B cell (primary cell): ENCODE data around the gene GPR150. TPM values are rescaled to one million over a fixed set of nuclear protein-coding genes. Genes with fewer than 3 reads are reported as not detected.

ENCODE experiments used
- ATAC-seq: fragments of 200-7000 bp; cut with Tn5 transposase; one replicate; pipeline ENCODE4 v1.10.0; 2021; ENCODE audit warnings: low read depth, mild to moderate bottlenecking, moderate number of reproducible peaks, moderate library complexity
- CTCF ChIA-PET: fragments of 350-600 bp; sonication (Branson Sonifier 250); formaldehyde crosslinking; loops from one replicate; lab custom pipeline; 2021; ENCODE audit warnings: antibody characterized with exemption, inconsistent platforms; lab: Charles Lee
- POLR2A ChIA-PET: fragments of 350-600 bp; sonication (Branson Sonifier 250); formaldehyde crosslinking; loops from one replicate; lab custom pipeline; 2021; ENCODE audit warnings: antibody characterized with exemption; lab: Charles Lee
- DNase-seq: peaks from one replicate; pipeline ENCODE4 v3.0.0; 2013
- H2AFZ ChIP-seq: 2 replicates; pipeline ENCODE4 v1.6.1; 2012; ENCODE audit warnings: mild to moderate bottlenecking, low read depth, low read length; ENCODE audit not compliant: insufficient read depth, poor library complexity, severe bottlenecking
- H3K27ac ChIP-seq, 2 donors: 1 replicate in 1 of 2; 2 replicates in 1 of 2; pipeline ENCODE4 v1.5.1; 2012 to 2013; ENCODE audit warnings: low read length in 2 of 2, mild to moderate bottlenecking in 2 of 2, moderate library complexity in 1 of 2
- H3K27me3 ChIP-seq, 4 experiments: fragments of 200-600 bp in 1 of 4; sonication (generic) in 1 of 4; replicated peaks in 1 of 4; 1 replicate in 2 of 4; 2 replicates in 2 of 4; pipeline versions ENCODE4 v1.6.1 to v1.7.0; 2013 to 2016; ENCODE audit warnings: low read length in 3 of 4, mild to moderate bottlenecking in 2 of 4, mixed read lengths in 1 of 4, moderate library complexity in 1 of 4; ENCODE audit not compliant: insufficient read depth in 4 of 4, control insufficient read depth in 3 of 4; ENCODE audit errors: control extremely low read depth in 1 of 4
- H3K36me3 ChIP-seq, 2 experiments: replicated peaks in 1 of 2; 1 replicate in 1 of 2; 2 replicates in 1 of 2; pipeline versions ENCODE4 v1.6.1 to v1.7.1; 2013; ENCODE audit warnings: low read length in 1 of 2; ENCODE audit not compliant: insufficient read depth in 2 of 2, control insufficient read depth in 1 of 2; ENCODE audit errors: control extremely low read depth in 1 of 2, extremely low read depth in 1 of 2
- H3K4me1 ChIP-seq, 2 donors: fragments of 200-600 bp in 1 of 2; sonication (generic) in 1 of 2; 1 replicate in 1 of 2; 2 replicates in 1 of 2; pipeline versions ENCODE4 v1.5.1 to v1.6.1; 2013 to 2017; ENCODE audit warnings: low read length in 2 of 2; ENCODE audit not compliant: control insufficient read depth in 2 of 2, insufficient read depth in 2 of 2
- H3K4me2 ChIP-seq: replicated peaks from 2 replicates; pipeline ENCODE3; 2012; ENCODE audit warnings: mild to moderate bottlenecking, low read depth, low read length; ENCODE audit not compliant: poor library complexity, severe bottlenecking
- H3K4me3 ChIP-seq, 5 experiments: fragments of 200-600 bp in 1 of 5; sonication (generic) in 1 of 5; 1 replicate in 3 of 5; 2 replicates in 2 of 5; pipeline versions ENCODE4 v1.5.1 to v1.7.0; 2011 to 2016; ENCODE audit warnings: low read length in 4 of 5, mild to moderate bottlenecking in 4 of 5, low read depth in 2 of 5, control low read depth in 1 of 5, moderate library complexity in 1 of 5; ENCODE audit not compliant: insufficient read depth in 1 of 5; ENCODE audit errors: control extremely low read depth in 1 of 5, extremely low read depth in 1 of 5
- H3K79me2 ChIP-seq: fragments of 200-600 bp; sonication (generic); one replicate; pipeline ENCODE4 v1.6.0; 2016; ENCODE audit warnings: low read length; ENCODE audit not compliant: control insufficient read depth, insufficient read depth
- H3K9ac ChIP-seq: fragments of 200-600 bp; sonication (generic); 2 replicates; pipeline ENCODE4 v1.6.1; 2017; ENCODE audit warnings: mild to moderate bottlenecking, low read length, moderate library complexity
- H3K9me3 ChIP-seq, 3 donors: one replicate each; pipeline versions ENCODE4 v1.6.1 to v1.7.1; 2013; ENCODE audit warnings: low read length in 2 of 3; ENCODE audit not compliant: control insufficient read depth in 2 of 3, insufficient read depth in 1 of 3; ENCODE audit errors: control extremely low read depth in 1 of 3
- H4K20me1 ChIP-seq: 2 replicates; pipeline ENCODE4 v1.6.0; 2012; ENCODE audit warnings: mild to moderate bottlenecking, low read length; ENCODE audit not compliant: insufficient read depth, control insufficient read depth, poor library complexity, severe bottlenecking
- H3K27ac Mint-ChIP-seq: one replicate; pipeline ENCODE4 v1.8.0; 2021; ENCODE audit warnings: mixed read lengths
- H3K27me3 Mint-ChIP-seq: one replicate; pipeline ENCODE4 v1.8.0; 2021; ENCODE audit warnings: mixed read lengths
- H3K4me1 Mint-ChIP-seq: one replicate; pipeline ENCODE4 v1.8.0; 2021; ENCODE audit warnings: mixed read lengths
- H3K4me3 Mint-ChIP-seq: one replicate; pipeline ENCODE4 v1.8.0; 2021; ENCODE audit warnings: mixed read lengths
- H3K9me3 Mint-ChIP-seq: one replicate; pipeline ENCODE4 v1.8.0; 2022; ENCODE audit warnings: mixed read lengths; ENCODE audit not compliant: insufficient read depth
- EZH2 ChIP-seq: IDR thresholded peaks from 2 replicates; pipeline ENCODE4 v1.6.1; 2012; ENCODE audit warnings: borderline replicate concordance, low read depth, mild to moderate bottlenecking, moderate library complexity, low read length; ENCODE audit not compliant: insufficient read depth, poor library complexity, severe bottlenecking
- WGBS: methylation state at CpG from one replicate; pipeline ENCODE4 v1.1.5; 2013; ENCODE audit warnings: missing lambda C conversion rate; ENCODE audit not compliant: insufficient coverage; 5-methylcytosine and 5-hydroxymethylcytosine counted together
- intact Hi-C: fragments of 100-400 bp; cut with micrococcal nuclease; formaldehyde crosslinking; loops from one replicate; pipeline ENCODE4 v1.10.0; 2022
- polyA plus RNA-seq: library from polyadenylated mRNA; depleted of rRNA; stranded (reverse); fragments of >200 nt; gene quantifications from 2 replicates; pipeline ENCODE4 v1.2.3, GENCODE V29; 2012
- total RNA-seq, 2 donors: library from RNA; stranded (reverse); fragments of 120-200 nt in 1 of 2; gene quantifications; 1 replicate in 1 of 2; 2 replicates in 1 of 2; pipeline versions ENCODE4 v1.2.3 to v1.2.4, GENCODE V29; 2013 to 2022
- TF ChIP-seq, protein P1 (sequence below): fragments of 200-600 bp; IDR thresholded peaks from one replicate; pipeline ENCODE4 v1.8.0; 2022; ENCODE audit warnings: antibody characterized with exemption, mild to moderate bottlenecking

Gene GPR150
- total and polyA plus RNA-seq, 2 donors (not counting 1 experiment from before 2014, with no cell fraction given): 0.27 to 0.86 TPM

DNA sequence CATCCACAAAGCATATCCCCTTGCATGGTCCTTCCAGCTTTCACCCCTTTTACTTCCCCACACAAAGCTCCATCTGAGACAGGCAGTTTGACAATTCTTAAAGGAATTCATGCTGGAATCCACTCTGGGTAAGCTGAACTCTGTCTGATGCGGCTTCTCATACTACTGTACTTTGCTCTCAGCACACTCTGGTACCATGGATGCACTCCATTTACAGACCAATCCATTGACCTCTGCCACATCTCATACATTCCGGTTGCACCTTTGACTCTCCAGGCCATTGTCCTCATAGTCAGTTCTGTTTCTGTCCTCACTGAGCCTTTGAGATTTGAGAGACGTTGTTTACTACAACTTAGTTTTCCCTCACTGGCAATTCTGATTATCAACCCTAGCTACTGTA lies 50.7 kb downstream of the GPR150 start:
- TF ChIP-seq, protein P1, sequence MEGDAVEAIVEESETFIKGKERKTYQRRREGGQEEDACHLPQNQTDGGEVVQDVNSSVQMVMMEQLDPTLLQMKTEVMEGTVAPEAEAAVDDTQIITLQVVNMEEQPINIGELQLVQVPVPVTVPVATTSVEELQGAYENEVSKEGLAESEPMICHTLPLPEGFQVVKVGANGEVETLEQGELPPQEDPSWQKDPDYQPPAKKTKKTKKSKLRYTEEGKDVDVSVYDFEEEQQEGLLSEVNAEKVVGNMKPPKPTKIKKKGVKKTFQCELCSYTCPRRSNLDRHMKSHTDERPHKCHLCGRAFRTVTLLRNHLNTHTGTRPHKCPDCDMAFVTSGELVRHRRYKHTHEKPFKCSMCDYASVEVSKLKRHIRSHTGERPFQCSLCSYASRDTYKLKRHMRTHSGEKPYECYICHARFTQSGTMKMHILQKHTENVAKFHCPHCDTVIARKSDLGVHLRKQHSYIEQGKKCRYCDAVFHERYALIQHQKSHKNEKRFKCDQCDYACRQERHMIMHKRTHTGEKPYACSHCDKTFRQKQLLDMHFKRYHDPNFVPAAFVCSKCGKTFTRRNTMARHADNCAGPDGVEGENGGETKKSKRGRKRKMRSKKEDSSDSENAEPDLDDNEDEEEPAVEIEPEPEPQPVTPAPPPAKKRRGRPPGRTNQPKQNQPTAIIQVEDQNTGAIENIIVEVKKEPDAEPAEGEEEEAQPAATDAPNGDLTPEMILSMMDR: no peak
- TF ChIP-seq EZH2: no peak
- WGBS: 98% methylated on average over 3 of the region's 3 CpGs
- H3K79me2 ChIP-seq: no peaks in the 10 kb centered on the region
- intact Hi-C loops: no loop called here
- no peak overlapping the region for H3K4me3 ChIP-seq
- no peaks in the 10 kb centered on the region for H3K27me3 ChIP-seq
- no peaks in the 10 kb centered on the region for H4K20me1 ChIP-seq
- Mint-ChIP-seq H3K27ac (no peak overlapping the region), H3K9me3 (no peaks in the 10 kb centered on the region), H3K4me3 (no peak overlapping the region), H3K4me1 (no peaks in the 10 kb centered on the region), H3K27me3 (no peaks in the 10 kb centered on the region)
- DNase-seq: no peak
- POLR2A ChIA-PET: no interaction called here
- no peak for ATAC-seq
- no peaks in the 10 kb centered on the region for H3K36me3 ChIP-seq
- H3K9ac ChIP-seq: no peak overlapping the region
- no peak overlapping the region for H3K27ac ChIP-seq
- H3K4me1 ChIP-seq: no peaks in the 10 kb centered on the region
- H3K4me2 ChIP-seq: no peak overlapping the region
- CTCF ChIA-PET: interaction anchor here (1.0 to 1.2 kb wide), 3 partner anchors 110 to 189 kb away, joined by 3 read pairs; no protein-coding TSS in a partner anchor
- H3K9me3 ChIP-seq: no peaks in the 10 kb centered on the region
- H2AFZ ChIP-seq: no peak overlapping the region

Other genes with a start within 250 kb of the GPR150 start
- gene FAM81B, start 228.7 kb upstream of the GPR150 start, total RNA-seq: not detected in 2 replicates
- gene FAM81B, start 228.7 kb upstream of the GPR150 start, polyA plus RNA-seq: not detected in 2 replicates
- 75.4 and 85.3 TPM in 2 replicates for gene SKIC3, start 65.1 kb upstream of the GPR150 start, total RNA-seq
- gene SKIC3, start 65.1 kb upstream of the GPR150 start, polyA plus RNA-seq: 24.9 and 36.1 TPM in 2 replicates
- gene ARSK, start 65.0 kb upstream of the GPR150 start, total RNA-seq: 5.1 and 5.5 TPM in 2 replicates
- gene ARSK, start 65.0 kb upstream of the GPR150 start, polyA plus RNA-seq: 3.5 and 3.7 TPM in 2 replicates
- gene RFESD, start 26.7 kb downstream of the GPR150 start, total RNA-seq: 1.9 and 3.0 TPM in 2 replicates
- 0.46 and 1.5 TPM in 2 replicates for gene RFESD, start 26.7 kb downstream of the GPR150 start, polyA plus RNA-seq
- gene SPATA9, start 62.9 kb downstream of the GPR150 start, total RNA-seq: 0.22 TPM in 1 of 2 replicates, not detected in the other
- gene SPATA9, start 62.9 kb downstream of the GPR150 start, polyA plus RNA-seq: not detected in 2 replicates
- 5.0 and 5.3 TPM in 2 replicates for gene RHOBTB3, start 111.2 kb downstream of the GPR150 start, total RNA-seq
- gene RHOBTB3, start 111.2 kb downstream of the GPR150 start, polyA plus RNA-seq: 0.99 and 1.7 TPM in 2 replicates
- 44.6 and 50.0 TPM in 2 replicates for gene GLRX, start 202.6 kb downstream of the GPR150 start, total RNA-seq
- 52.2 and 54.8 TPM in 2 replicates for gene GLRX, start 202.6 kb downstream of the GPR150 start, polyA plus RNA-seq